Raji (cell line): ENCODE results near the gene MYRFL.

ENCODE experiments used
- POLR2A ChIP-seq: IDR thresholded peaks from 2 replicates; pipeline ENCODE4 v1.6.1; 2011; ENCODE audit warnings: low read depth, low read length, control low read depth; ENCODE audit not compliant: insufficient read depth

The MYRFL gene

DNA sequence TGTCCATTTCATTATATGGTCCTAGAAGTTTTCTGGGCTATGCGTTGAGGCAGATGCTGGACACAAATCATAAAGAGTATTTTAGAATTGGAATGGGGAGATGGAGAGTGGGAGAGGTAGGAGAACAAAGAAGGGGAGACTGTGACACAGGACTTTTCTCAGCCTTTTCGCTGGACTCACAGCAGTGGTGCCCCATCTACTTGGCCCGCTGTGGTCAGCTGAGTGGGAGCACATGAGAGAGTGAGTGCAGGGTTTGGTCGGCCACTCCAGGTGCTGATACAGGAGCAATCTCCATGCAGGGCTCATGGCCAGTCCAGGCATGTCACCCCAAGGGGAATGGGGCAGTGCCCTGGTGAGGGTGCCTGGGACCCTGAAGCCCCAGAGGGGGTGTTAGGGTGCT lies 109.0 kb downstream of the MYRFL start:
- TF ChIP-seq POLR2A, result no peak

DNA sequence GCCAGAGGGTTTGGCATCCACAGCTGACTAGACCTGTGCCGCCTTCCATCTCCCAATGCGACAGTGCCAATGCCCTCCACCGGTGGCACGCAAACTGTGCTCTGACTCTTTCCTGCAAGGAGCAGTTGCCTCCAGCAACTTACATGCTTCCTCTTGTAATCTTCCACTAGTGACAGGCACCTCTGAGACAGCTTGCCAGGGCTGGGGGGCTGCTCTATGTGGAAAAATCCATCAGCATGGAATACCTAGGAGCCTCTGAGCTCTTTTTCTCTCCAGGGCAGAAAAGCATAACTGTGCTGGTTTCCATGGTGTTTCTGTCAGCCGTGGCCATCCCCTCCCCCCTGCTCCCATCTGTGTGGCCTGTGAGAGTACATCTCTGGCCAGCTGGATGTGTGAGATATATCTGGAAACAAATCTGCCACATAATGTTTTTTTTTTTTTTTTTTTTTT lies 110.6 kb downstream of the MYRFL start:
- no peak for TF ChIP-seq POLR2A

DNA sequence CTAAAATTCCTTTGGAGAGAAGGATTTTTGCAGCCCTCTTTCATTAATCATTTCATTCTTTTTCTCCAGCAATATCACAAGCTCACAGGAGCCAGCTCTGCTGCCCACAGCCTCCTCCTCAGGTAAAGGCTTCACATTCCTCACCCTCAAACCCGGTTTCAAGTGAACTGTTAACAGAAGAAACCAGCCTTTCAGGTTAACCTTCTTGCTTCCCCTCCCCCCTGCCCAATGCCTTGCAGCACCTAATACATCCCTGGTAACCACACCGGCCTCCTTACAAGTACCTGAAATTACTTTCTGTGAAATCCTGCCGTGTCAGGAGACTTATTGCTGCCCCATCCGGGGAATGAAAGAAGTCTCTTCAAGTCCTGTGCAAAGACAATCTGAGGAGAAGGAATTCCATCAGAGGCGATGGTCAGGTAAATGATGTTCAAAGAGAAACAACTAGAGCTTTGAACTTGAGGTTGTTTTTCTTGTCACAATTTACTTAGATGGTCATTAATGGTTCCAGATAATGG lies 111.2 kb downstream of the MYRFL start:
- no peak for TF ChIP-seq POLR2A

DNA sequence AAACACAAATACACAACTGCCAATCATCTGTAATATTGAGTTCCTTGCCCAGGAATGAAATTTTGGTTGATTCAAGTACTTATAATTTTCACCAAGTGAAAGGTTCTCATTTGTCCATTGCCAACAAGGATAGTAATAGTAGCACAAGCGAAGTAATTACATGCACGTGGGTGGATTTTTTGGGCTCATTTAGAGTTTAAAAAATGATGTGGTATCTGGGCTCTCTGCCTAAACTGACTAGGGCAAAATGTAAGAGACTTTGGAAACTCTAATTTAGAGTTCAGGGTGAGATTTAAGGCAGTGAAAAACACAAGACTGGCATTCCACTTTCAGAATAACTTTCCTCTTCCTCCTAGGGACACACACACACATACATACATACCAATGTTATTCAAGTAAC lies 111.7 kb downstream of the MYRFL start:
- no peak for TF ChIP-seq POLR2A

DNA sequence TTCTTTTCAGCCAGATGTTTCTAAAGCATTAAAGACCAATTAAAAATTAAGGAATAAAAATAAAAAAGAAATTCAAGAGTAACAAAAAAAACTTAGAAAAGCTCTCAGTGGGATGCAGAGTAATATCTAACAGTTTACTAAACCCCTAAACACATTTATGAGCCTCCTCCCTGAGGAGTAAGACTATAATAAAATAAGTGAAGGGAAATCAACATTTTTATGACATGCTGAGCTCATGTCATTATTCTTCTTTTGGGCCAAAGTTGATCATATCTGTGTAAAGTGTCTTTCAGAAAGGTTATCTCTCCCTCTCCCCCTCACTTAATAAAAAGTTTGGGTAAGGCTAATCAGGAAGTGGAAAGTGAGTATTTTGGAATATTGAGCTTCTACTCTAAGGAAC lies 122.1 kb downstream of the MYRFL start:
- TF ChIP-seq POLR2A, result no peak

DNA sequence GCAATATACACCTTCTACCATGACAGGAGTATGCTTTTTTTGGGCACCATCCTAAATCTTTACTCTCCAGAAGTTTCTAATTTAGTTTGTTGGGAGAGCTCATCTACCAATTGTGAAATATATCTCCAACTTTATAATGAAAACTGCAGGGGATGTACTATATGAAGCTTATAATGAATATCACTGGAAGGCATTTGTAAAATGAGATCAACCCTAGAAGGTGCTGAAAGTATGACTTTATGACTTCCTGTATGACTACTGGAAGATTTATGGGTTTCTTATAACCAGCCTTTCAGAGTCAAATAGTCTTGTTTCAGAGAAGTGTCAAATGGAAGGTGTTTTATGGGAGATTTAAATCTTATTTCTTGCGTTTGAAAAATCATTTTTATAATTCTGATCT lies 122.9 kb downstream of the MYRFL start:
- TF ChIP-seq POLR2A, result no peak

DNA sequence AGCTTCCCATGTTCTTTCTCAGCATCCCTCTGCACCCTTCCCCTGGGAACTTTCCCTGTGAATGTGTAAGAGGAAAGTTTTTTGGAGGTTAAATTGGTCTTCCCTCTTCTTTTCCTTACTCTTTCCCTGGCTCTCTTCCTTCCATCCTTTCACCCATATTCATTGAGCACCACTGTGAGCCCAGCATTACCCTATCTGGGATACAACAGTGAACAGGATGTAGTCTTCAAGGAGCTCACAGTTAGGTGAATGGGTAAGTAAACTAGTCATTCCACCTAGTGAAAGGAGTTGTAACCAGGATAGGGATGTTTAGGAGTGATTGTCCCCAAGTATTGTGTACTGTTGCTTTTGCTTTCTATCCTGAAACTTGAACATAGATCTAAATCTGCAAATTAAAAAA lies 123.8 kb downstream of the MYRFL start:
- TF ChIP-seq POLR2A, result no peak

DNA sequence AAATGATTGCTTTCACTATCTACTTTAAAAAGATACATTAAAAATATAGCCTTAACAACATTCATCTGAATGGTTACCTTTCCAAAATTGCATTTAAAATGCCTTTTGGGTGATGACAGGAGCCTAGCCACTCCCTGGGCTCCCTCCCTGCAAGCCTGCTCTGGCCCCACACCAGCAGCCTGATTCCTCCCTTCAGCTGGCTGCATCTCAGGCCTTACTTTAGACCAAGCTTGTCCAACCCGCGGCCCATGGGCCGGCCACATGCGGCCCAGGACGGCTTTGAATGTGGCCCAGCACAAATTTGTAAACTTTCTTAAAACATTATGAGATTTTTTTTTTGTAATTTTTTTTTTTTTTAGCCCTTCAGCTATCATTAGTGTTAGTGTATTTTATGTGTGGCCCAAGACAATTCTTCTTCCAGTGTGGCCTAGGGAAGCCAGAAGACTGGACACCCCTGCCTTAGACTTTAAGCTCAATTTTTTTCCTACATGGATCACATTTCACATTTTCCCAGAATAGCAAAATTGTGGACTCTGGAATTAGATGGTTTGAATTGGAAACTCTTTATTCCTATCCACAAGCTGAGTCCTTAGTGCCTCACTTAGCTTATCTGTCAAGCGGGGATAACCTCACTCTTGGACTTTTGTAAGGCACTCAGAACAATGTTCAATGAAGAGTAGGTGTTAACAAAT lies 124.4 kb downstream of the MYRFL start:
- TF ChIP-seq POLR2A, result no peak

DNA sequence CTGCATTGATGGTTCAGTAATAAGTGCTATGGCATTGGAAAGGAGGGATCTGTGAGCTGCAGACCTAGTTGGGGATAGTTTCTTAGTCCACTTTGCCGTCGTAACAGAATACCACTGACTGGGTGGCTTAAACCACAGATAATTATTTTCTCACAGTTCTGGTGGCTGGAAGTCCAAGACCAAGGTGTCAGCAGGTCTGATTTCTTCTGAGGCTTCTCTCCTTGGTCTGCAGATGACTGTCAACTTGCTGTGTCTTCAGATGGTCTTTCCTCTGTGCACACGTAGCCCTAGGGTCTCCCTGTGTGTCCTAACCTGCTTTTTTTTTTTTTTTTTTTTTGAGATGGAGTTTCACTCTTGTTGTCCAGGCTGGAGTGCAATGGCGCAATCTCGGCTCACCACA lies 126.1 kb downstream of the MYRFL start:
- no peak for TF ChIP-seq POLR2A

DNA sequence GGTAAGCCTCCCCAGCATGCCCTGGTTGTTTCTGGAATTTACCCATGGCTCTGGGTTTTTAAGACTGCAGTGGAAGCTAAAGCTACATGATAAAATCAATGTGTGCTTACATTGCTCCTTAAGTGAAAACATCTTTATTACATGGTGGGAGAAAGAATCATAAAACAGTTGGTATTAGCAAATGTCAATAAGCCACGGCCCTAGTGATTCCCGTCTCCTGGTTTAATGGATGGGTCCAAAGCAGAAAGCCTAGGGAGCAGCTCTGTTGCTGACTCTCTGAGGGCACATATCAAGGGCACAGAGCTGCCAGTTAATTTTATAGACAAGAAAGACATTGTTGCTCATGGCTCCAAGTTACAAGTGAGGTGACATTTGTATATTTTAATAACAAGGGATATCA lies 127.9 kb downstream of the MYRFL start:
- TF ChIP-seq POLR2A, result no peak

DNA sequence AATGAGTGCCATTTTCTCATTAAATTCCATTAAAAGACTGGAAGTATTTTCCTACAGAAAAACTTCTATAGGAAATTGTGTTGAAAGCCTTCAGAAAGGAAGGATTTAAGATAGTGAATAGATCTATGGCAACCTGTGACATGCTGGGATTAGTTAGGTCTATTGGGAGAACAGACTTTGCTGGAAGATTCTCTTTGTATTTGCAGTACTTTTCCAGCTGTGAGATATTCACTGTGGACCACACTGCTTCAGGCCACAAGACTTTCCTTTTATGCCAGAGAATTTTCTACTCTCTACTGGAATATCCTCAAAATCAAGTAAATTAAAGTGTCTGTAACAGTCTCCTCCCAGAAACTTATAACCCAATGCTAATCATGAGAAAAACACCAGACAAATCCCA lies 136.2 kb downstream of the MYRFL start:
- no peak for TF ChIP-seq POLR2A

DNA sequence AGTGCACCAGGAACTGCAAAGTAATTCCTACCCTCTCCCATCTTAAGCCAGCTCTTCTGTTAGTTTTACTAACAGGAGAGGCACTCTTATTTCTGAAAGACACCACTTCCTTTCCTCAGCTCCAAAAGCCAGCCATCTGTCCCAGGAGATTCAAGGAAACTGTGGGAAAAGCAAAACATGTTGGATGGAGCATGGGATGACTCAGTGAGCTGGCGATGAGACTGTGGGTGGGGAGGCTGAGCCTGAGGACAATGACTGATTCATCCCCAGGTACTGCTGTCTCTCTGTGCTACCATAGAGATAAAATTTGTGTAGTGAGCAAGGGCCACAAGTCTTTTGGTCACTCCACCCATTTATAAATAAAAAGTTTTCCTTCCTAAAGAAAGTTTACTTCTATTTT lies 141.4 kb downstream of the MYRFL start:
- TF ChIP-seq POLR2A, result no peak

DNA sequence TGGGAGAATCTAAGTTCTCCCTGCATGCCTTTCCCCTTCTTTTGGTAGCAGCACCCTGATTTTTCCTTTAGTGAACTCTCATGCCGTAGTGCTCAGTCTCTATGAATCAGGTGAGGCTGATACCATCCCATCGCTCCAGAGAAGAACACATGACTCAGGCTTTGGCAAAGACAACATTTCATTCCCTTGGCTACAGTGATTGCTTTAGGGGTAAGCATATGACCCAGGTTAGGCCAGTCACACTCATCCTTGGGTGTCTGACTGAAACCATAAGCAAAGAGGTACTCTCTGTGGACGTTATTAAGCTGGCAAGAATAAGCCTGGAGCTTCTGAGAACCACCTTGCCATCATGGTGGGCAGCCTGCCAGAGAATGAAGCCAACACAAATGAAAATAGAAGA lies 141.8 kb downstream of the MYRFL start:
- TF ChIP-seq POLR2A, result no peak

DNA sequence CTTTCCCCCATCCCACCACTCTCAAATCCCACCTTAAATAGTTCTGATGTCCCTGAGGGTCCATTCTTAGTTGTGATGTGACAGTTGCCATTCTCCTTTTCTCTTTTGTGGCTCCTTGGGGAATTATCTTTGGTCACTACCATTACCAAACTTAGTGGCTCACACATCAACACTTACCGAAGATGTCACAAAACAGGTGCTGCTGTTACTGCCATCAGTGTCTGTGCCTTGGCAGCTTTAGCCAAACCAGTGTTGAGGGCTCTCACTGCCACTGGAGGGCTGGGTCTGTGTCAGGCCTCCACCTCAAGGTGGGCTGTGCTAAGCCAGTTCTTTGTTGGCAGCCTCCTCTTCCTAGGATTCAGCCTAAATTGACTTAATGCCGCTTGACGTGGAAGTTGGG lies 144.0 kb downstream of the MYRFL start:
- no peak for TF ChIP-seq POLR2A

DNA sequence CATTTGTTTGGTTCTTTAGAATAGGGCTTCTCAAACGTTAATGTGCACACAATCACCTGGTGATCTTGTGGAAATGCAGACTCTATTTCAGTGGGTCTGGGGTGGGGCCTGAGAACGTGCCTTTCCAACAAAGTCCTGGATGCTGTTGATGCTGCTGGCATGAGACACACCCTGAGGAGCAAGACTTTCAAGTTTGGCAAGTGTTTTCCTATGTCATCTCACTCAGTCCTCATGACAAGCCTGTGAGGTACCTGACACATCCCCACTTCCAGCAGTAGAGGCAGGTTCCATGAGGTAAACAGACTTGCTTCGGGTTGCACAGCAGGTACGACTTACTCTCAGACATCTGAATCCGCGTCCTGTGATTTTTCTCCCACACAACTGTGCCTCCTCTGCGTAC lies 147.1 kb downstream of the MYRFL start:
- TF ChIP-seq POLR2A, result no peak

DNA sequence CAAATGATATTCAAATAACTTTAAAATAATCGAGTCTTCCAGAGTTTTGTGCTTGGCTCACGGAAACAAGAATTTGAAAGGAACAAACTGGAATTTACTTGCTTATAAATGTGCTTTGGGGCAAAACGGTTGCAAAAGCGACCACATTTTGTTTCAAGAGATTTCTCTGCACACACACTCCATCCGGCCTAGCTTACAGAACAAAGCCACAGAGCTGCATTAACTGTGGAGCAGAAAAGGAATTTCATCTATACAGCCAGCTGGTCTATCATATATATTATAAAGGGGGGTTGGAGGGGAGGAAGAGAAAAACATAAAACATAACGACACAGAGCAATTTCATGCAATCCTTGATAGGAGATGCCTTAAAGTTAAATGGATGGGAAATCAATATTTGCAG lies 153.0 kb downstream of the MYRFL start:
- no peak for TF ChIP-seq POLR2A

DNA sequence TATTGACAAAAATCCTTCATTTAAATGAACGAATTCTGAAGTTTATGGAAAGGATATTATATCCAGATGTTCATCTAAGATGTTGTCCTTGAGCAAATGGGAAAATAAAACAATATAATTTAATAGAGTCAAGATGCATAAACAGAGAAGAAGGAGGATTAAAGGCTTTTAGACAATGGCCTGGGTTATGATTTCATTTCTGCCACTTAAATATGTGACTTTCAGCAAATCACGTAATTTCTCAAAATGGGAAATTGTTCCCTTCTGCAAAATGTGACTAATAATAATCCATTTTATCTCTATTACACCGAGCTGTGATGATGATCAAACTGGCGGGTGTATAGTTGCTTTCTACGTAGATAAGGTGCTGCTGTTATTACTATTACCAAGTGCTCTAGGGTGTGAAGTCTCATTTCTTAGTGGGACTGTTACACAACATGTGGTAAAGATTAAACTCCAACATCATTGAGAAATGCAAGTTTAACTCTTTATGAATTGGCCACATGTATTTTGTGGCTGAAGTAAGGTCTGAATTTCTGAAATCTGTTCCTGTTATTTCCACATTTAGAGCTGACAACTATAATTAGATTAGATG lies 157.0 kb downstream of the MYRFL start:
- TF ChIP-seq POLR2A, result no peak
